ENCODE data around the gene ARMH3. TPM values are rescaled to one million over a fixed set of nuclear protein-coding genes. Genes with fewer than 3 reads are reported as not detected.

Gene ARMH3
- total RNA-seq, 1 experiment from 2014 or later, result 8.4 TPM

GRCh38 chr10:101797403-101798059 lies 258.4 kb downstream of the ARMH3 start:
- no peak for DNase-seq (ENCODE audit: low spot score)

Small RNA genes lying within 50 kb of the gene (small RNA-seq; reads per million reads assigned to genes)
- not detected for gene AL500527.1
- gene AL500527.2, result not detected
- not detected for gene RF00017
- not detected for gene RF00019

Other genes with a start within 250 kb of the ARMH3 start
- 42.9 and 43.2 TPM in 2 replicates for gene OGA, start 237.7 kb downstream of the ARMH3 start, total RNA-seq (2014; rRNA removed; shearing (Covaris generic))
- gene KCNIP2, start 212.4 kb downstream of the ARMH3 start, total RNA-seq (2014; rRNA removed; shearing (Covaris generic)), result 1.2 and 1.9 TPM in 2 replicates
- 42.1 and 47.5 TPM in 2 replicates for gene HPS6, start 9.2 kb upstream of the ARMH3 start, total RNA-seq (2014; rRNA removed; shearing (Covaris generic))
- 37.4 and 40.3 TPM in 2 replicates for gene LDB1, start 64.2 kb upstream of the ARMH3 start, total RNA-seq (2014; rRNA removed; shearing (Covaris generic))
- gene PPRC1, start 76.9 kb upstream of the ARMH3 start, total RNA-seq (2014; rRNA removed; shearing (Covaris generic)), result 41.8 and 51.2 TPM in 2 replicates
- 79.1 and 88.7 TPM in 2 replicates for gene NOLC1, start 96.2 kb upstream of the ARMH3 start, total RNA-seq (2014; rRNA removed; shearing (Covaris generic))
- 0.15 and 0.16 TPM in 2 replicates for gene ELOVL3, start 170.1 kb upstream of the ARMH3 start, total RNA-seq (2014; rRNA removed; shearing (Covaris generic))
- not detected in 2 replicates for gene PITX3, start 185.3 kb upstream of the ARMH3 start, total RNA-seq (2014; rRNA removed; shearing (Covaris generic))
- 28.6 and 32.5 TPM in 2 replicates for gene GBF1, start 189.4 kb upstream of the ARMH3 start, total RNA-seq (2014; rRNA removed; shearing (Covaris generic))